Spleen (tissue), 7 donors: ENCODE results near the gene TBL1X.

Source experiments
- POLR2AphosphoS5 ChIP-seq, 3 donors: sonication (generic); formaldehyde crosslinking; IDR thresholded peaks; one replicate each; pipeline ENCODE4 v1.5.1; 2017; ENCODE audit warnings: antibody characterized with exemption in 3 of 3
- TF ChIP-seq, protein P1 (sequence below), 11 experiments: fragments of 200-600 bp in 7 of 11; fragments of 450-650 bp in 4 of 11; sonication (generic) in 4 of 11; IDR thresholded peaks in 8 of 11; conservative IDR thresholded peaks in 3 of 11; 1 replicate in 7 of 11; 2 replicates in 4 of 11; pipeline versions ENCODE4 v1.4.0 to v1.8.0; 2016 to 2021; ENCODE audit warnings: antibody characterized with exemption in 11 of 11, inconsistent platforms in 4 of 11, mild to moderate bottlenecking in 1 of 11
- donor health status: DM: no; HTN: no; CAD: no; lungs with moderate emphysema.
- donor health status: DM: no; HTN: no; CAD: no.
- donor health status: DM: no; HTN: no; CAD: no.

DNA sequence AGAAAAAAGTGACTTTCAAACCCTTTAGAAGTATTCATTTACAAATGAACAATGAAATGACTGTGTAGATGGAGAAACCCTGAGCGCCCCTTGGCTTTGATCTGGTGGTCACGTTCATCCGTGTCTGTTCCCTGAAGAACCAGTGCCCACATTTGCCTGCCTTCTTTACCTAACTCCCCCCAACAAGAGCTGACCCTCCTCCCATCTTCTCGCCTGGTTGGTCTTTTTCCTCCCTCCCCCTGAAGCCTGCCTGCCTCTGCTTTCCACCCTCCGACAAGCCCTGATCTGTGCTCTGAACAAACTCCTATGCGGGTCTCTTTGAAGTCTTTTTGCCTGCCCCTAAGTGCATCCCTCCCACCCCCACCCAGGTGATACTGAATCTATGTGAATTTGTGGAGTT lies 18.5 kb downstream of the TBL1X start:
- TF ChIP-seq, protein P1, sequence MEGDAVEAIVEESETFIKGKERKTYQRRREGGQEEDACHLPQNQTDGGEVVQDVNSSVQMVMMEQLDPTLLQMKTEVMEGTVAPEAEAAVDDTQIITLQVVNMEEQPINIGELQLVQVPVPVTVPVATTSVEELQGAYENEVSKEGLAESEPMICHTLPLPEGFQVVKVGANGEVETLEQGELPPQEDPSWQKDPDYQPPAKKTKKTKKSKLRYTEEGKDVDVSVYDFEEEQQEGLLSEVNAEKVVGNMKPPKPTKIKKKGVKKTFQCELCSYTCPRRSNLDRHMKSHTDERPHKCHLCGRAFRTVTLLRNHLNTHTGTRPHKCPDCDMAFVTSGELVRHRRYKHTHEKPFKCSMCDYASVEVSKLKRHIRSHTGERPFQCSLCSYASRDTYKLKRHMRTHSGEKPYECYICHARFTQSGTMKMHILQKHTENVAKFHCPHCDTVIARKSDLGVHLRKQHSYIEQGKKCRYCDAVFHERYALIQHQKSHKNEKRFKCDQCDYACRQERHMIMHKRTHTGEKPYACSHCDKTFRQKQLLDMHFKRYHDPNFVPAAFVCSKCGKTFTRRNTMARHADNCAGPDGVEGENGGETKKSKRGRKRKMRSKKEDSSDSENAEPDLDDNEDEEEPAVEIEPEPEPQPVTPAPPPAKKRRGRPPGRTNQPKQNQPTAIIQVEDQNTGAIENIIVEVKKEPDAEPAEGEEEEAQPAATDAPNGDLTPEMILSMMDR (IDR thresholded peaks at IDR 0.05 in 8 of 11, conservative IDR thresholded peaks at IDR 0.05 in 3 of 11), result no peak
- no peak for TF ChIP-seq POLR2AphosphoS5 (IDR thresholded peaks at IDR 0.05)
